Mesothelial cell of epicardium (in vitro differentiated cells): Measurements from ENCODE around the gene RPL21. TPM values are rescaled to one million over a fixed set of nuclear protein-coding genes. Genes with fewer than 3 reads are reported as not detected.

Experiments
- DNase-seq, 2 experiments: peaks; one replicate each; pipeline ENCODE4 v3.0.0; 2021; ENCODE audit warnings: low spot score in 2 of 2; ENCODE audit not compliant: unreplicated experiment in 2 of 2
- H3K27ac Mint-ChIP-seq: 2 replicates; pipeline ENCODE4 v1.8.0; 2021; ENCODE audit warnings: mixed read lengths
- H3K27me3 Mint-ChIP-seq: 2 replicates; pipeline ENCODE4 v1.8.0; 2021; ENCODE audit warnings: low read depth, mixed read lengths
- H3K36me3 Mint-ChIP-seq: 2 replicates; pipeline ENCODE4 v1.8.0; 2021; ENCODE audit warnings: mixed read lengths
- H3K4me1 Mint-ChIP-seq: 2 replicates; pipeline ENCODE4 v1.8.0; 2021; ENCODE audit warnings: mixed read lengths
- H3K4me3 Mint-ChIP-seq: 2 replicates; pipeline ENCODE4 v1.8.0; 2021; ENCODE audit warnings: mild to moderate bottlenecking, moderate library complexity, mixed read lengths
- H3K9me3 Mint-ChIP-seq: 2 replicates; pipeline ENCODE4 v1.8.0; 2021; ENCODE audit warnings: mixed read lengths
- total RNA-seq: library from RNA; stranded (reverse); gene quantifications from 3 replicates; pipeline ENCODE4 v1.2.1, GENCODE V29; 2021
- TF ChIP-seq, protein P1 (sequence below): fragments of 200-600 bp; sonication (generic); IDR thresholded peaks from one replicate; pipeline ENCODE4 v1.5.0; 2021; ENCODE audit warnings: antibody characterized with exemption; ENCODE audit not compliant: unreplicated experiment

The RPL21 gene
- total RNA-seq, 1 donor from 2014 or later = 851 TPM

DNA sequence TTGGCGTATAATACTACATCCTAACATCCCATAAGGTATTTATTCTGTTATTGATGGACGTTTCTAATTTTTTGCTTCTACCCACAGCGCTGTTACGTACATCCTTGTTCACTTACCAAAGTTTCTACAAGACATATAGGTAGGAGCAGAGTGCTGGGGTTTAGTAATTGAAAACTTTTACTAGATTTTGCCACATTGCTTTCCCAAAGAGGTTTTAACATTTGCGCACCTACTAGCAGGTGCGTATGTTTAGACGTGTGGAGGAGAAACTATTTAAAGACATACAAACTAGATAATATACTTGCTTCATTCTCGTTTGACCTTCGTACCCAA, 559 bp upstream of the RPL21 start:
- TF ChIP-seq, protein P1, sequence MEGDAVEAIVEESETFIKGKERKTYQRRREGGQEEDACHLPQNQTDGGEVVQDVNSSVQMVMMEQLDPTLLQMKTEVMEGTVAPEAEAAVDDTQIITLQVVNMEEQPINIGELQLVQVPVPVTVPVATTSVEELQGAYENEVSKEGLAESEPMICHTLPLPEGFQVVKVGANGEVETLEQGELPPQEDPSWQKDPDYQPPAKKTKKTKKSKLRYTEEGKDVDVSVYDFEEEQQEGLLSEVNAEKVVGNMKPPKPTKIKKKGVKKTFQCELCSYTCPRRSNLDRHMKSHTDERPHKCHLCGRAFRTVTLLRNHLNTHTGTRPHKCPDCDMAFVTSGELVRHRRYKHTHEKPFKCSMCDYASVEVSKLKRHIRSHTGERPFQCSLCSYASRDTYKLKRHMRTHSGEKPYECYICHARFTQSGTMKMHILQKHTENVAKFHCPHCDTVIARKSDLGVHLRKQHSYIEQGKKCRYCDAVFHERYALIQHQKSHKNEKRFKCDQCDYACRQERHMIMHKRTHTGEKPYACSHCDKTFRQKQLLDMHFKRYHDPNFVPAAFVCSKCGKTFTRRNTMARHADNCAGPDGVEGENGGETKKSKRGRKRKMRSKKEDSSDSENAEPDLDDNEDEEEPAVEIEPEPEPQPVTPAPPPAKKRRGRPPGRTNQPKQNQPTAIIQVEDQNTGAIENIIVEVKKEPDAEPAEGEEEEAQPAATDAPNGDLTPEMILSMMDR = no peak
- DNase-seq = no peak
- Mint-ChIP-seq H3K36me3 (peaks cover 11% of the 10 kb centered on the region), H3K9me3 (no peaks in the 10 kb centered on the region), H3K27ac (peak overlapping the region; percentile 100), H3K4me3 (peak overlapping the region; percentile 92), H3K4me1 (peaks cover 34% of the 10 kb centered on the region), H3K27me3 (no peaks in the 10 kb centered on the region)

GRCh38 chr13:27252467-27252866, 1.1 kb downstream of the RPL21 start:
- Mint-ChIP-seq H3K36me3 (peaks cover 13% of the 10 kb centered on the region), H3K27ac (peak overlapping the region; percentile 100)
- TF ChIP-seq, protein P1 = no peak

DNA sequence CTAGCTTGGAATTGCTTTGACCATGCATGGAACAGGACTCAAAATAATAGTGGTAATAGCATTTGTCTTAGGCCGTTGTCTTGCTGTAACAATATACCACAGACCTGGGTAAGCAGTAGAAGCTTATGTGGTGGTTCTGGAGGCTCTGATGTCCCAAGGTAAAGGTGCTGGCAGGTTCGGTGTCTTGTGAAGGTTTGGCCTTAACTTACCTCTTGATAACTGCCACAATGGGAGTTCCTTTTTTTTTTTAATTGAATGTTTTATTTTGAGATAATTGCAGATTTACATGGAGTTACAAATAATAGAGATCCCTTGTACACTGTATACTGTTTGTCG, 5.8 kb downstream of the RPL21 start:
- peaks cover 36% of the 10 kb centered on the region for H3K4me1 Mint-ChIP-seq
- no peaks in the 10 kb centered on the region for H3K9me3 Mint-ChIP-seq
- peaks cover 21% of the 10 kb centered on the region for H3K36me3 Mint-ChIP-seq
- no peak for DNase-seq
- no peak overlapping the region for H3K27ac Mint-ChIP-seq
- H3K27me3 Mint-ChIP-seq = no peaks in the 10 kb centered on the region
- no peak overlapping the region for H3K4me3 Mint-ChIP-seq
- TF ChIP-seq, protein P1 = no peak

More at GRCh38 chr13:27252467-27252866, 1.1 kb downstream of the RPL21 start:
- H3K9me3 Mint-ChIP-seq = no peaks in the 10 kb centered on the region
- no peaks in the 10 kb centered on the region for H3K27me3 Mint-ChIP-seq
- H3K4me3 Mint-ChIP-seq = peak overlapping the region; percentile 92
- no peak for DNase-seq
- peaks cover 34% of the 10 kb centered on the region for H3K4me1 Mint-ChIP-seq

GRCh38 chr13:27257648-27258253, 6.4 kb downstream of the RPL21 start:
- Mint-ChIP-seq H3K27ac (peak overlapping the region; percentile 21), H3K4me3 (no peak overlapping the region), H3K9me3 (no peaks in the 10 kb centered on the region), H3K4me1 (peaks cover 34% of the 10 kb centered on the region), H3K36me3 (peaks cover 23% of the 10 kb centered on the region), H3K27me3 (no peaks in the 10 kb centered on the region)
- DNase-seq = no peak
- TF ChIP-seq, protein P1 = no peak

- peaks cover 31% of the 10 kb centered on the region for H3K4me1 Mint-ChIP-seq
- peak overlapping the region; percentile 7 for H3K27ac Mint-ChIP-seq
- no peak overlapping the region for H3K4me3 Mint-ChIP-seq
- DNase-seq = no peak
- H3K27me3 Mint-ChIP-seq = no peaks in the 10 kb centered on the region
- H3K36me3 Mint-ChIP-seq = peaks cover 20% of the 10 kb centered on the region
- TF ChIP-seq, protein P1 = no peak
- no peaks in the 10 kb centered on the region for H3K9me3 Mint-ChIP-seq
These were observed 7.5 kb downstream of the RPL21 start for GRCh38 chr13:27258637-27259386.
